Measurements from ENCODE around the gene FASTKD3.

- TF ChIP-seq CTCF (conservative IDR thresholded peaks at IDR 0.05): peak; percentile 68
- no peak for TF ChIP-seq EZH2 (IDR thresholded peaks at IDR 0.05; ENCODE audit: low read depth)
Observed at GRCh38 chr5:7856855-7857254, 12.0 kb downstream of the FASTKD3 start.

All from PC-9 (cell line).